ENCODE data around the gene PADI1.
"Not testable (repeated sequence)": the region's sequence is repeated elsewhere in the genome, so short reads cannot be mapped to it uniquely, and the experiment has no call there.

PADI1 gene

GRCh38 chr1:17239420-17239819 is 34.5 kb downstream of the PADI1 start:
- Histone ChIP-seq H3K27ac (ENCODE audit: extremely low read depth, low read depth, low read length) (no peak overlapping the region), H3K9me3 (ENCODE audit: control insufficient read depth, insufficient read depth, low read depth, low read length) (no peaks in the 10 kb centered on the region), H3K36me3 (ENCODE audit: control insufficient read depth in 2 of 2, insufficient read depth in 1 of 2, low read length in 2 of 2) (no peaks in the 10 kb centered on the region), H3K4me3 (ENCODE audit: low read depth, low read length) (no peak overlapping the region), H3K4me1 (ENCODE audit: control insufficient read depth, insufficient read depth, low read length) (no peaks in the 10 kb centered on the region)
- POLR2A ChIA-PET, result interaction anchor here (0.6 kb wide), 1 partner anchor 119 kb away, joined by 3 read pairs; no protein-coding TSS in a partner anchor
- CTCF ChIA-PET, result interaction anchor here (0.6 to 11.3 kb wide), 4 partner anchors 28 to 632 kb away, joined by 3 to 281 read pairs (median 4); partner anchors contain the start of gene PADI2
- TF ChIP-seq KLF9 (tag by site-specific recombination; IDR thresholded peaks at IDR 0.05; ENCODE audit: low read depth) (no peak), ZBTB48 (tag by site-specific recombination; IDR thresholded peaks at IDR 0.05) (peak; percentile 60), SP7 (tag by site-specific recombination; IDR thresholded peaks at IDR 0.05) (0 out of 2 replicates have a peak, but pooled peaks have one; percentile 14), ZFHX2 (tag by site-specific recombination; conservative IDR thresholded peaks at IDR 0.05) (no peak), ZNF184 (tag by site-specific recombination; IDR thresholded peaks at IDR 0.05) (0 out of 2 replicates have a peak, but pooled peaks have one; percentile 23), ZXDB (tag by site-specific recombination; IDR thresholded peaks at IDR 0.05) (0 out of 2 replicates have a peak, but pooled peaks have one; percentile 41)

DNA sequence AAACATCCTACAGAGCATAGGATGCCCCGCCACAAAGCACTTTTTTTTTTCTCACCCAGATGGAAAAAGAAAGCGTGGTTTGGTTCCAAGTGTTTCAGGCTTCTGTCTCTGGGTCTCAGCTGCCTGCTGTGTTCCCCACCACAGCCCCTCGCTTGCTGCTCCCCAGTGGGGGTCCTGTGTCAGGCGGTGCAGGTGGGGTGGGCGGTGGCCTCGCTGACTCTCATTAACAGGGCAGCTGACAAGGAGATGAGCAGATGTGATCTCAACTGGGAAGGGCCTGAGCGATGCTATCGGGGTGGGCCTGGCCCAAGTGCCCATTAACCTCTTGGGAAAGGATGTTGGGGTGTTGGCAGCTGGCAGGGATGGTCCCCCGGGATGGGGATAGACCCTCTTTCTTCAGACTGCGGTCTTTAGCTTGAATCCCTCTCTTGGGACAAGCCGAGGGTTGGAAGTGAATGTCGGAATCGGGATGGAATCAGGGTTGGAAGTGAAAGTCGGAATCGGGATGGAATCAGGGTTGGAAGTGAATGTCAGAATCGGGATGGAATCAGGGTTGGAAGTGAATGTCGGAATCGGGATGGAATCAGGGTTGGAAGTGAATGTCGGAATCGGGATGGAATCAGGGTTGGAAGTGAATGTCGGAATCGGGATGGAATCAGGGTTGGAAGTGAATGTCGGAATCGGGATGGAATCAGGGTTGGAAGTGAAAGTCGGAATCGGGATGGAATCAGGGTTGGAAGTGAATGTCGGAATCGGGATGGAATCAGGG is 36.3 kb downstream of the PADI1 start:
- H3K36me3 ChIP-seq (ENCODE audit: control insufficient read depth in 2 of 2, insufficient read depth in 1 of 2, low read length in 2 of 2); H3K4me1 ChIP-seq (ENCODE audit: control insufficient read depth, insufficient read depth, low read length); H3K4me3 ChIP-seq (ENCODE audit: low read depth, low read length); POLR2A ChIA-PET; H3K9me3 ChIP-seq (ENCODE audit: control insufficient read depth, insufficient read depth, low read depth, low read length); H3K27ac ChIP-seq (ENCODE audit: extremely low read depth, low read depth, low read length): not testable (repeated sequence)
- 0 out of 2 replicates have a peak, but pooled peaks have one; percentile 29 for TF ChIP-seq ZIC2 (tag by site-specific recombination; IDR thresholded peaks at IDR 0.05)
- CTCF ChIA-PET, result interaction anchor here (0.7 to 11.3 kb wide), 2 partner anchors 95 to 116 kb away, joined by 3 to 281 read pairs; partner anchors contain the start of gene PADI2

GRCh38 chr1:17241780-17242074 is 36.8 kb downstream of the PADI1 start:
- not testable (repeated sequence) for H3K27ac ChIP-seq (ENCODE audit: extremely low read depth, low read depth, low read length); H3K4me3 ChIP-seq (ENCODE audit: low read depth, low read length); H3K4me1 ChIP-seq (ENCODE audit: control insufficient read depth, insufficient read depth, low read length); H3K36me3 ChIP-seq (ENCODE audit: control insufficient read depth in 2 of 2, insufficient read depth in 1 of 2, low read length in 2 of 2); H3K9me3 ChIP-seq (ENCODE audit: control insufficient read depth, insufficient read depth, low read depth, low read length)
- ChIA-PET POLR2A (interaction anchor here (0.8 kb wide), 1 partner anchor 121 kb away, joined by 3 read pairs; no protein-coding TSS in a partner anchor), CTCF (interaction anchor here (0.7 to 11.3 kb wide), 2 partner anchors 95 to 117 kb away, joined by 3 to 281 read pairs; partner anchors contain the start of gene PADI2)

- TF ChIP-seq, protein P1, sequence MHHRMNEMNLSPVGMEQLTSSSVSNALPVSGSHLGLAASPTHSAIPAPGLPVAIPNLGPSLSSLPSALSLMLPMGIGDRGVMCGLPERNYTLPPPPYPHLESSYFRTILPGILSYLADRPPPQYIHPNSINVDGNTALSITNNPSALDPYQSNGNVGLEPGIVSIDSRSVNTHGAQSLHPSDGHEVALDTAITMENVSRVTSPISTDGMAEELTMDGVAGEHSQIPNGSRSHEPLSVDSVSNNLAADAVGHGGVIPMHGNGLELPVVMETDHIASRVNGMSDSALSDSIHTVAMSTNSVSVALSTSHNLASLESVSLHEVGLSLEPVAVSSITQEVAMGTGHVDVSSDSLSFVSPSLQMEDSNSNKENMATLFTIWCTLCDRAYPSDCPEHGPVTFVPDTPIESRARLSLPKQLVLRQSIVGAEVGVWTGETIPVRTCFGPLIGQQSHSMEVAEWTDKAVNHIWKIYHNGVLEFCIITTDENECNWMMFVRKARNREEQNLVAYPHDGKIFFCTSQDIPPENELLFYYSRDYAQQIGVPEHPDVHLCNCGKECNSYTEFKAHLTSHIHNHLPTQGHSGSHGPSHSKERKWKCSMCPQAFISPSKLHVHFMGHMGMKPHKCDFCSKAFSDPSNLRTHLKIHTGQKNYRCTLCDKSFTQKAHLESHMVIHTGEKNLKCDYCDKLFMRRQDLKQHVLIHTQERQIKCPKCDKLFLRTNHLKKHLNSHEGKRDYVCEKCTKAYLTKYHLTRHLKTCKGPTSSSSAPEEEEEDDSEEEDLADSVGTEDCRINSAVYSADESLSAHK (tag by site-specific recombination; IDR thresholded peaks at IDR 0.05), result no peak
- TF ChIP-seq ZNF664 (tag by site-specific recombination; IDR thresholded peaks at IDR 0.05), result peak; percentile 64
- no peaks in the 10 kb centered on the region for H3K9me3 ChIP-seq (ENCODE audit: control insufficient read depth, insufficient read depth, low read depth, low read length)
- no peak overlapping the region for H3K27ac ChIP-seq (ENCODE audit: extremely low read depth, low read depth, low read length)
- POLR2A ChIA-PET, result no interaction called here
- no peaks in the 10 kb centered on the region for H3K4me1 ChIP-seq (ENCODE audit: control insufficient read depth, insufficient read depth, low read length)
- no peak overlapping the region for H3K4me3 ChIP-seq (ENCODE audit: low read depth, low read length)
- H3K36me3 ChIP-seq (ENCODE audit: control insufficient read depth in 2 of 2, insufficient read depth in 1 of 2, low read length in 2 of 2), result no peaks in the 10 kb centered on the region
- CTCF ChIA-PET, result no interaction called here
Measured at GRCh38 chr1:17243274-17243673, 38.3 kb downstream of the PADI1 start.

- POLR2A ChIA-PET, result no interaction called here
- CTCF ChIA-PET, result interaction anchor here (0.9 to 3.1 kb wide), 6 partner anchors 8 to 119 kb away, joined by 3 to 16 read pairs (median 4); no protein-coding TSS in a partner anchor
- TF ChIP-seq ZNF600 (tag by site-specific recombination; IDR thresholded peaks at IDR 0.05) (peak; percentile 47), HIC1 (tag by site-specific recombination; IDR thresholded peaks at IDR 0.05) (peak; percentile 49; the same call in 1 of the 2 replicates)
- TF ChIP-seq, protein P2, sequence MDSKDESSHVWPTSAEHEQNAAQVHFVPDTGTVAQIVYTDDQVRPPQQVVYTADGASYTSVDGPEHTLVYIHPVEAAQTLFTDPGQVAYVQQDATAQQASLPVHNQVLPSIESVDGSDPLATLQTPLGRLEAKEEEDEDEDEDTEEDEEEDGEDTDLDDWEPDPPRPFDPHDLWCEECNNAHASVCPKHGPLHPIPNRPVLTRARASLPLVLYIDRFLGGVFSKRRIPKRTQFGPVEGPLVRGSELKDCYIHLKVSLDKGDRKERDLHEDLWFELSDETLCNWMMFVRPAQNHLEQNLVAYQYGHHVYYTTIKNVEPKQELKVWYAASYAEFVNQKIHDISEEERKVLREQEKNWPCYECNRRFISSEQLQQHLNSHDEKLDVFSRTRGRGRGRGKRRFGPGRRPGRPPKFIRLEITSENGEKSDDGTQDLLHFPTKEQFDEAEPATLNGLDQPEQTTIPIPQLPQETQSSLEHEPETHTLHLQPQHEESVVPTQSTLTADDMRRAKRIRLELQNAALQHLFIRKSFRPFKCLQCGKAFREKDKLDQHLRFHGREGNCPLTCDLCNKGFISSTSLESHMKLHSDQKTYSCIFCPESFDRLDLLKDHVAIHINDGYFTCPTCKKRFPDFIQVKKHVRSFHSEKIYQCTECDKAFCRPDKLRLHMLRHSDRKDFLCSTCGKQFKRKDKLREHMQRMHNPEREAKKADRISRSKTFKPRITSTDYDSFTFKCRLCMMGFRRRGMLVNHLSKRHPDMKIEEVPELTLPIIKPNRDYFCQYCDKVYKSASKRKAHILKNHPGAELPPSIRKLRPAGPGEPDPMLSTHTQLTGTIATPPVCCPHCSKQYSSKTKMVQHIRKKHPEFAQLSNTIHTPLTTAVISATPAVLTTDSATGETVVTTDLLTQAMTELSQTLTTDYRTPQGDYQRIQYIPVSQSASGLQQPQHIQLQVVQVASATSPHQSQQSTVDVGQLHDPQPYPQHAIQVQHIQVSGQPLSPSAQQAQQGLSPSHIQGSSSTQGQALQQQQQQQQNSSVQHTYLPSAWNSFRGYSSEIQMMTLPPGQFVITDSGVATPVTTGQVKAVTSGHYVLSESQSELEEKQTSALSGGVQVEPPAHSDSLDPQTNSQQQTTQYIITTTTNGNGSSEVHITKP (tag by site-specific recombination; IDR thresholded peaks at IDR 0.05), result 0 out of 2 replicates have a peak, but pooled peaks have one; percentile 22
Measured at GRCh38 chr1:17244821-17245740, 40.2 kb downstream of the PADI1 start.

More at GRCh38 chr1:17244821-17245740, 40.2 kb downstream of the PADI1 start:
- Histone ChIP-seq H3K9me3 (ENCODE audit: control insufficient read depth, insufficient read depth, low read depth, low read length) (no peaks in the 10 kb centered on the region), H3K4me1 (ENCODE audit: control insufficient read depth, insufficient read depth, low read length) (no peaks in the 10 kb centered on the region), H3K36me3 (ENCODE audit: control insufficient read depth in 2 of 2, insufficient read depth in 1 of 2, low read length in 2 of 2) (no peaks in the 10 kb centered on the region), H3K27ac (ENCODE audit: extremely low read depth, low read depth, low read length) (no peak overlapping the region), H3K4me3 (ENCODE audit: low read depth, low read length) (no peak overlapping the region)

Measured in HEK293 (cell line).